GM23248 (cell line): Measurements from ENCODE around the gene IGSF3.

ENCODE experiments used
- EZH2 ChIP-seq: fragments of 200-600 bp; sonication (generic); IDR thresholded peaks from 2 replicates; pipeline ENCODE4 v1.6.1; 2018; ENCODE audit warnings: antibody characterized with exemption, mild to moderate bottlenecking; ENCODE audit not compliant: insufficient read depth, poor library complexity, severe bottlenecking
- EZH2phosphoT487 ChIP-seq: fragments of 200-600 bp; sonication (generic); IDR thresholded peaks from 2 replicates; pipeline ENCODE4 v1.6.1; 2018; ENCODE audit warnings: antibody characterized with exemption, moderate library complexity, mild to moderate bottlenecking, low read depth; ENCODE audit not compliant: insufficient read depth

GRCh38 chr1:116529199-116529631 lies 138.3 kb downstream of the IGSF3 start:
- TF ChIP-seq EZH2phosphoT487 (no peak), EZH2 (no peak)
